ENCODE measurements around the gene LHX3. TPM values are rescaled to one million over a fixed set of nuclear protein-coding genes. Genes with fewer than 3 reads are reported as not detected.
A peak's percentile ranks its signal among the peaks of the same experiment; 100 is the strongest.

LHX3 gene
- total RNA-seq, 1 donor from 2014 or later, result not detected

GRCh38 chr9:136191099-136191959 is 13.6 kb downstream of the LHX3 start:
- Histone ChIP-seq H3K9me3 (ENCODE audit: insufficient read depth, low read depth, low read length) (no peaks in the 10 kb centered on the region), H3K79me2 (ENCODE audit: insufficient read depth, low read length) (no peaks in the 10 kb centered on the region), H2AFZ (ENCODE audit: low read depth, low read length) (no peak overlapping the region), H4K20me1 (ENCODE audit: insufficient read depth, low read length) (no peaks in the 10 kb centered on the region), H3K27me3 (ENCODE audit: insufficient read depth, low read length) (peaks cover 58% of the 10 kb centered on the region), H3K27ac (ENCODE audit: low read depth, low read length) (no peak overlapping the region), H3K4me3 (ENCODE audit: insufficient read depth, low read depth, low read length) (no peak overlapping the region), H3K9ac (ENCODE audit: low read length) (no peak overlapping the region), H3K4me2 (ENCODE audit: low read length) (no peak overlapping the region), H3K4me1 (ENCODE audit: insufficient read depth, low read length) (no peaks in the 10 kb centered on the region), H3K36me3 (ENCODE audit: insufficient read depth, low read length) (no peaks in the 10 kb centered on the region)
- no peak overlapping the region for H3K4me3 Mint-ChIP-seq (ENCODE audit: unreplicated experiment)
- peaks cover 59% of the 10 kb centered on the region for H3K27me3 Mint-ChIP-seq (ENCODE audit: low read depth, unreplicated experiment)
- no peak overlapping the region for H3K27ac Mint-ChIP-seq (ENCODE audit: unreplicated experiment)
- no peaks in the 10 kb centered on the region for H3K9me3 Mint-ChIP-seq (ENCODE audit: unreplicated experiment)
- DNase-seq (ENCODE audit: low read depth) (no peak), FAIRE-seq (no peak)
- TF ChIP-seq CTCF (IDR thresholded peaks at IDR 0.05; ENCODE audit: insufficient read depth, low read depth, low read length) (no peak), EZH2 (IDR thresholded peaks at IDR 0.05; ENCODE audit: insufficient read depth, low read length) (no peak)
- H3K36me3 Mint-ChIP-seq (ENCODE audit: low read depth, unreplicated experiment), result no peaks in the 10 kb centered on the region
- no peaks in the 10 kb centered on the region for H3K4me1 Mint-ChIP-seq (ENCODE audit: low read depth, unreplicated experiment)

- TF ChIP-seq EZH2 (IDR thresholded peaks at IDR 0.05; ENCODE audit: insufficient read depth, low read length) (peak; percentile 32), CTCF (IDR thresholded peaks at IDR 0.05; ENCODE audit: insufficient read depth, low read depth, low read length) (no peak)
- H3K27ac ChIP-seq (ENCODE audit: low read depth, low read length), result no peak overlapping the region
- H3K9me3 Mint-ChIP-seq (ENCODE audit: unreplicated experiment), result no peaks in the 10 kb centered on the region
- H3K27ac Mint-ChIP-seq (ENCODE audit: unreplicated experiment), result no peak overlapping the region
- H2AFZ ChIP-seq (ENCODE audit: low read depth, low read length), result no peak overlapping the region
- H3K4me3 ChIP-seq (ENCODE audit: insufficient read depth, low read depth, low read length), result no peak overlapping the region
- no peaks in the 10 kb centered on the region for H3K9me3 ChIP-seq (ENCODE audit: insufficient read depth, low read depth, low read length)
- no peak overlapping the region for H3K9ac ChIP-seq (ENCODE audit: low read length)
- H3K4me1 ChIP-seq (ENCODE audit: insufficient read depth, low read length), result no peaks in the 10 kb centered on the region
- H3K27me3 Mint-ChIP-seq (ENCODE audit: low read depth, unreplicated experiment), result peaks cover 55% of the 10 kb centered on the region
- H3K4me2 ChIP-seq (ENCODE audit: low read length), result no peak overlapping the region
- FAIRE-seq (no peak), DNase-seq (ENCODE audit: low read depth) (no peak)
- H4K20me1 ChIP-seq (ENCODE audit: insufficient read depth, low read length), result no peaks in the 10 kb centered on the region
- no peaks in the 10 kb centered on the region for H3K4me1 Mint-ChIP-seq (ENCODE audit: low read depth, unreplicated experiment)
- no peaks in the 10 kb centered on the region for H3K36me3 ChIP-seq (ENCODE audit: insufficient read depth, low read length)
- no peaks in the 10 kb centered on the region for H3K79me2 ChIP-seq (ENCODE audit: insufficient read depth, low read length)
- no peaks in the 10 kb centered on the region for H3K36me3 Mint-ChIP-seq (ENCODE audit: low read depth, unreplicated experiment)
- no peak overlapping the region for H3K4me3 Mint-ChIP-seq (ENCODE audit: unreplicated experiment)
- peaks cover 51% of the 10 kb centered on the region for H3K27me3 ChIP-seq (ENCODE audit: insufficient read depth, low read length)
These were observed 14.3 kb downstream of the LHX3 start for GRCh38 chr9:136190656-136191055.

GRCh38 chr9:136190237-136190601 is 14.7 kb downstream of the LHX3 start:
- no peaks in the 10 kb centered on the region for H3K4me1 ChIP-seq (ENCODE audit: insufficient read depth, low read length)
- H3K4me1 Mint-ChIP-seq (ENCODE audit: low read depth, unreplicated experiment), result no peaks in the 10 kb centered on the region
- no peak overlapping the region for H3K4me2 ChIP-seq (ENCODE audit: low read length)
- no peaks in the 10 kb centered on the region for H3K36me3 ChIP-seq (ENCODE audit: insufficient read depth, low read length)
- H3K9me3 ChIP-seq (ENCODE audit: insufficient read depth, low read depth, low read length), result no peaks in the 10 kb centered on the region
- FAIRE-seq (no peak), DNase-seq (ENCODE audit: low read depth) (no peak)
- no peak overlapping the region for H2AFZ ChIP-seq (ENCODE audit: low read depth, low read length)
- no peaks in the 10 kb centered on the region for H3K36me3 Mint-ChIP-seq (ENCODE audit: low read depth, unreplicated experiment)
- H3K79me2 ChIP-seq (ENCODE audit: insufficient read depth, low read length), result no peaks in the 10 kb centered on the region
- H3K4me3 ChIP-seq (ENCODE audit: insufficient read depth, low read depth, low read length), result no peak overlapping the region
- no peaks in the 10 kb centered on the region for H4K20me1 ChIP-seq (ENCODE audit: insufficient read depth, low read length)
- H3K9me3 Mint-ChIP-seq (ENCODE audit: unreplicated experiment), result no peaks in the 10 kb centered on the region
- H3K27me3 Mint-ChIP-seq (ENCODE audit: low read depth, unreplicated experiment), result peaks cover 55% of the 10 kb centered on the region
- TF ChIP-seq CTCF (IDR thresholded peaks at IDR 0.05; ENCODE audit: insufficient read depth, low read depth, low read length), result no peak
- TF ChIP-seq EZH2 (IDR thresholded peaks at IDR 0.05; ENCODE audit: insufficient read depth, low read length), result no peak
- no peak overlapping the region for H3K9ac ChIP-seq (ENCODE audit: low read length)
- no peak overlapping the region for H3K4me3 Mint-ChIP-seq (ENCODE audit: unreplicated experiment)
- peaks cover 51% of the 10 kb centered on the region for H3K27me3 ChIP-seq (ENCODE audit: insufficient read depth, low read length)
- H3K27ac Mint-ChIP-seq (ENCODE audit: unreplicated experiment), result no peak overlapping the region
- no peak overlapping the region for H3K27ac ChIP-seq (ENCODE audit: low read depth, low read length)
